HG03097 (cell line): ENCODE data around the gene CPNE1.

Experiments used
- ATAC-seq: cut with Tn5 transposase; IDR thresholded peaks from one replicate; pipeline ENCODE4 v1.9.1; 2021; ENCODE audit not compliant: unreplicated experiment, low FRiP score

The CPNE1 gene

GRCh38 chr20:35621560-35621946 is 43.1 kb downstream of the CPNE1 start:
- no peak for ATAC-seq

- no peak for ATAC-seq
Observed at GRCh38 chr20:35620818-35621559, 43.7 kb downstream of the CPNE1 start.

- peak; percentile 30 for ATAC-seq
Observed at GRCh38 chr20:35619196-35620095, 45.3 kb downstream of the CPNE1 start.

GRCh38 chr20:35618263-35619131 is 46.2 kb downstream of the CPNE1 start:
- ATAC-seq: no peak

GRCh38 chr20:35617397-35618262 is 47.1 kb downstream of the CPNE1 start:
- no peak for ATAC-seq

- no peak for ATAC-seq
Observed at GRCh38 chr20:35616465-35617396, 48.0 kb downstream of the CPNE1 start.

- ATAC-seq: peak; percentile 69
Observed at GRCh38 chr20:35615667-35616464, 48.8 kb downstream of the CPNE1 start, which contains the start of gene SPAG4. Gene SPAG4 (plus strand): TSS chr20:35615829. CDS start chr20:35616004, 175 bp downstream.

GRCh38 chr20:35611482-35611881 is 53.2 kb downstream of the CPNE1 start:
- no peak for ATAC-seq

GRCh38 chr20:35610833-35611427 is 53.8 kb downstream of the CPNE1 start:
- no peak for ATAC-seq

- no peak for ATAC-seq
Observed at GRCh38 chr20:35607003-35607735, 57.5 kb downstream of the CPNE1 start.

- no peak for ATAC-seq
Observed at GRCh38 chr20:35606127-35606526, 58.6 kb downstream of the CPNE1 start.

GRCh38 chr20:35604449-35604747 is 60.3 kb downstream of the CPNE1 start:
- ATAC-seq: no peak

GRCh38 chr20:35603695-35604448 is 60.8 kb downstream of the CPNE1 start:
- no peak for ATAC-seq

- no peak for ATAC-seq
Observed at GRCh38 chr20:35602851-35603495, 61.7 kb downstream of the CPNE1 start.

- ATAC-seq: no peak
Observed at GRCh38 chr20:35601990-35602389, 62.7 kb downstream of the CPNE1 start.
